GM21390 (cell line): ENCODE results near the gene ARMC9.

Experiments
- ATAC-seq: cut with Tn5 transposase; IDR thresholded peaks from one replicate; pipeline ENCODE4 v1.9.1; 2021; ENCODE audit not compliant: unreplicated experiment

Gene ARMC9

DNA sequence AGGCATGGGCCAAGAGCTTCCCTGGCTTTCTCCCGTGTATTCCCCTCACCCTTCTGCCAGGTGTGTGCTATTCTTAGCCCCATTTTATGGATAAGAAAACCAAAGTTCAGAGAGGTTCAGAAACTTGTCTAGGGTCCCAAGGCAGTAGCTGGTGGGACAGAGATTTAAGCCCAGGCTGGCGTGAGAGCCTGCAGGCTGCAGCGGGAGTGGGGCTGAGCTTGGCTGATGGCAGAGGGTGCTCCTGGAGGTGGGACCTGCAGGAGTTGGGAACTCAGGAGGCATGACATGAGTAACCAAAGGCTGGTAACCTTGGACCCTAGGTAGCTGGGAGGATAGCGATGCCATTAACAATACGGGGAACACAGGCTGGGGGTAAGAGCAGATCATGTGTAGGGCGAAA is 109.8 kb downstream of the ARMC9 start:
- no peak for ATAC-seq

DNA sequence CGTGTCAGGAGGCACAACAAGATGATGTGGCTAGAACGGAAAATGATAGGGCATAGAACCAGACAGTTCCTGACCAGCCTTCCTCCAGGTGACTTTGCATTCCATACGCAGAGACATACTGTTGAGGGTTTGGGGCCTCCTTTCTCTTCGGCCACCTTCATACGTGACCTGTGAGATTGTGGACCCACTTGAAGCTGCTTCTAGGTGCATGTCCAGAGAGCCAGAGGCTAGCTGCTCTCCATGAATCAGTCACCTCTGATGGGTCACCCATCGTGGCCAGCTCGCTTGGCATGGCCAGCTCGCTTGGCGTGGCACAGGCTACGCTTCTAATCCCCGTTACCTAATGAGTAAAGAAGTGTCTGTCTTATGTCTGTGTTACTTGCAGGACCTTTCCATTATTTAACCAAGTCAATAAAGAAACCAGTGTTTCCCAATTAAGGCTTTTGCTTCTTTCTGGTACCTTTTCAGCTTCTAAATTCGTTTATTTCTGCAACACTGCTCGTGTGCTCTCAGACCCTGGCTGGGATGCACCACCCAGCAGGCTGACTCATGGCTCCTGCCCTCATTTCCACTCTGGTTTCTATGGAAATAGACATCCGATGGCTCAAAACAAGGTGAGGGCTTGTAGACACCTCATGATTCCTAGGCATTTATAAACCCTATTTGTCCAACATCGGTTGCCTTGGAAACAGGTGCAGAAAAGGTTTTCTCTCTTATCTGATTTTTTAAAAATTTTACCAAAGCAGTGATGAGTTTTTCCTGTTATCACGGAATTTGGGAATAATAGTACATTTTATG is 110.4 kb downstream of the ARMC9 start:
- ATAC-seq: no peak

DNA sequence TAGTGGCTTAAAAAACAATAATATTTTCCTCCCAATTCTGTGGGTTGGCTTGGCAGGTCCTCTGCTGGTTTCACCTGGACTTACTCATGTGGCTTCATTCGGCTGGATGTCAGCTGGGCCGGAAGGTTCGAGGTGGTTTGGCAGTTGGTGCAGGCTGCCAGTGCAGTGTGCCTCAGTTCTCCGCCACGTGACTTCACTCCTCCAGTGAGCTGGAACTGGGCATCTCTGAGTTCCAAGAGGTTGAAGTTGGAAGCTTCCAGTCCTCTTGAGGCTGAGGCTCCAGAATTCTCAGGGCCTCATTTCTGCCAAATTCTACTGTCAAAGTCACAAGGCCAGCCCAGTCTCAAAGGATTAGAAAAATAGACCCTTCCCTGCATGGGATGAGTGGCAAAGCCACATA is 113.6 kb downstream of the ARMC9 start:
- no peak for ATAC-seq

DNA sequence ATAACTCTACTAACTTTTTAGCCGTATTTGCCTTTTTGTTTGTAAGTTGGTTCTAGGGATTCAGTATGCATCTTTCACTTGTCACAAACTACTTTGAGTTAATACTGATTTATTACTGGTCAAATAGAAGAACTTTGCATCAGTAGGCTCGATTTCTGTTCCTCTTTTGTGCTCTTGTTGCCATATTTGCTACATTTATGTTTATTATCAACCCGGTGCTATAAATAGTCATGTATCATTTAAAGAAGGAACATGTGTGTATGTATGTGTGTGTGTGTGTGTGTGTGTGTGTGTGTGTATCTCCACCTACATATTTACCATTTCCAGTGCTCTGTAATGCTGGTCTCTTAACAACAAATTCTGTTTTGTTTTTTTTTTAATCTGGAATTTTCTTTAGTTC is 117.5 kb downstream of the ARMC9 start:
- no peak for ATAC-seq

DNA sequence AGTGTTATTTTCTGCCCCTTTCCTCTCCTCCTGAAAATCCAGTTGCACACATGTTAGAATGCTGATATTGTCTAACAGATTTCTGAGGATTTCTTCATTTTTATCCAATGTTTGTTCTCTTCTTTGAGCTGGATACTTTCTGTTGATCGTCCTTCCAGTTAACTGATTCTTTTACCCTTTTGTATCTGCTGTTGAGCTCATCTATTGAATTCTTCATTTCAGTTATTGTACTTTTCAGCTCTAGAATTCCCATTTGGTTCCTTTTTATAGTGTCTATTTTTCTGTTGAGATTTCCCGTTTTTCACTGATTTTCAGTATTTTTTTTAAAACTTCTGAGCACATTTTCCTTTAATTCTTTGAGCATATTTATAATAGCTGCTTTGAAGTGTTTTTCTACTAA is 119.1 kb downstream of the ARMC9 start:
- ATAC-seq: no peak

DNA sequence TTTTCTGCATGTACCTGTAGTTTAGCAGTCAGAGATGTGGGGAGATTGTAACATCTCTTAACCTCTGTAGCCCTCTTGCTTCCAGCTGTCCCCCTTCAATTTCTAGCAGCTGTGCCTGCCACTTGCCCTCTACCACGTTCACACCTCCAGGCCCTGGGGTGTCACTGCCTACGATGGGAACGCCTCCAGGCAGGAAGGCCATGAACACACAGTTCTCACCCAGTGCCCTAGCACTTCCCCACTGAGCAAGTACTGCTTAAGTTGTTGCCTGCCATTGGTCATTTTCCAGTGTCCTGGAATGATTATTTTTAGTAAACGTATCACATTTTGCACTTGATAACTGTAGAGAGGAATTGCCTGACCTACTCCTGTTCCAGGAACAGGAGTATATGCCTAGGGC is 120.0 kb downstream of the ARMC9 start:
- ATAC-seq: no peak

DNA sequence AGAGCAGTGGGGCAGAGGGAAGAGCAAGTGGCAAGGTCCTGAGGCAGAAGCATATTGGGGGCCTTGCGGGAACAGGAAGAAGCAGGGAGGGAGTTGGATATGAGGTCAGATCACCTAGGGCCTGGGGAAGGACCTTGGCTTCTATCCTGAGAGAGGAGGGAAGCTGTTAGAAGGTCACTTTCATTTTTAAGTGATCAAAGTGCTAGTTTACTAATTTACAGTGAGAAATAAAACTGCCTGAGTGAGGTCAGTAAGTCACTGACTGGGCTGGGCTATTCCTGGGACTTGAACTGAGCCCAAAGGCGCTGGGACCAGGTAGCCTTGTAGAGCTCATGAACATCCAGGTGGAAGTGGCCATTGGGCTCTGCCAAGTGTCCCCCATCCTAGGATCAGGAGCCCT is 120.5 kb downstream of the ARMC9 start:
- ATAC-seq: no peak

DNA sequence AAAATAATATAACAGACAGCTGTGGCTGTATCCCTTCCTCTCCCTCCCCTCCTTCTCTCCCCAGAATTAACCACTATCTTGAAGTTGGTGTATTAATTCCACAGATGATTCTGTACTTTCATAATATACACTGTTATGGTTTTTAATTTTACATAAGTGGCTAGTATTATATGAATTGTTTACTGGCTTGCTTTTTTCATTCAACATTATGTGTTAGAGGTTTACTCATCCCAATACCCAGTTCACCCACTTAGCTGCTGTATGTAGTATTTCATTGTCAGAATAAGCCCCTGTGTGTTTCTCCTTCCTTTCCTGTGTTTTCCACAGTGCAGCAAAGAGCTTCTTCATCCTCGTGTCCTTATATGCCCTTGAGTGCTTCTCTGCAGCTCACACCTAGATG is 121.4 kb downstream of the ARMC9 start:
- no peak for ATAC-seq

DNA sequence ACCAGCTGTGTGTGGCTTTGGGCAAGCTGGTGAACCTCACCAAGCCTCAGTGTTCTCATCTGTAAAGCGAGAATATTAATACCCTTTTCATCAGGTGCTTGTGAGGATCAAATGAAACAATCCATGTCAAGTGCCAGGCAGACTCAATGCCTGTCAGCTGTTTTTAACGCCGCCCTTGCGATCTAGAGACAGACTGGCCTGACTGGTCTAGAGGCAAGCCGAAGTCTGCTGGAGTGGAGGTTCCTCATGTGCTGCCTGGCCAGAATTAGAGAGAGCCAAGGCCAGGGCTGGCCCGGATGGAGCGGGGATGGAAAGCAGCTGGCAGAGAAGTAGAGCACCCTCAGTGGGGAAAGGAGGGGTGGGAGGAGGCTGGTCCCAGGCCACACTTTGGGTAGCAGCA is 122.6 kb downstream of the ARMC9 start:
- no peak for ATAC-seq

DNA sequence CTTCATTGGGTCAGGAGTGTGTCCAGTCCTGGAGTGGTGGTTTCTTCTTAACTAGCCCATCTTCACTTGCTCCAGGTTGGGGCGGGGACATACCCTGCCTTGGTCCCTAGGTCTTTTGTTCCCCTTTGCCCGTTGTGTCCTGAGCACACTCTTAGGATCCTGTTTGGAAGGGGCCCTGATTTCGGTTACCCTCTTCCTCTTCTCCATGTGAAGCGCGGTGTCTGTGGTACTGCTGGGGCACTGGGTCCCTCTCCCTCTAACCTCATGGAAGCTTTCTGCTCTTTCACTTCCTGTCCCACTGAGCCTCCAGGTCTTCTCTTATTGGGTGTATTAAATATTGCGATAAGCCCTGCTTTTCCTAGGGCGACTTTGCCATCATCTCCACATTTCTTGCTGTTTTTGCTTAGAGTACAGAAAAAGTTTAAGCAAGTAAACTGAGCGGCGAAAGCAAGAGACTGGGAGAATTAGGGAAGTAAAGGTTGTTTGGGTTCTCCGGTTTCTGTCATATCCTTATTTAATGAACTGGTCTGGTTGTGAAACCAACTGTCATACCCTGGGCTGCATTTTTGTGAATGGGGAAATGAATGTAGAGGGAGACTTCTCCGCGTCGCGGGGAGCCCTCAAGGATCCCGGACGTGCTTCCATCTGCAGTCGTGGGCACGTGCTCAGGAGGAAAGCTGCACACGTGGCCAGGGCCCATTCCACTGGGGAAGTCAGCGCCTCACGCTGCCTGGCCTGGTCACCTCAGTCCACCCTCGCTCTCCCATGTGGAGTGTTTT is 123.3 kb downstream of the ARMC9 start:
- ATAC-seq: no peak

DNA sequence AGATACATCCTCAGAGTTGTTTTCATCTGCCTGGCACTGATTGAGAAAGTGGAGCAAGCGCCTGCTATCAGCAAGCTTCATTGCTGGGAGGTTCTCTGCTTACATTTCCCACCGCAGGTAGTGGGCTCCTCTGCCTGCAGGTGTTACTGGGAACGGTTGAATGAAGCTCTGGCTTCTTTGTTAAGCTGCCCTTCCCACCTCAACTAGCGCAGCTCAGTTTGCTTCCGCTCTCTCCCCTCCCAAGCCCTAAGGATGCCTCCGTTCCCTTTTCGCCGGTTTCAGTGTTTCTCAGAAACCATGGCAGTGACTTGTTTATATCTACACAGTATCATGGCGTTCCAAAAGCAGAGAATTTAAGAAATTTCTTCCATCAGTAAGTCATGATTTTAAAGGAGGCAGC is 124.9 kb downstream of the ARMC9 start:
- ATAC-seq: no peak

DNA sequence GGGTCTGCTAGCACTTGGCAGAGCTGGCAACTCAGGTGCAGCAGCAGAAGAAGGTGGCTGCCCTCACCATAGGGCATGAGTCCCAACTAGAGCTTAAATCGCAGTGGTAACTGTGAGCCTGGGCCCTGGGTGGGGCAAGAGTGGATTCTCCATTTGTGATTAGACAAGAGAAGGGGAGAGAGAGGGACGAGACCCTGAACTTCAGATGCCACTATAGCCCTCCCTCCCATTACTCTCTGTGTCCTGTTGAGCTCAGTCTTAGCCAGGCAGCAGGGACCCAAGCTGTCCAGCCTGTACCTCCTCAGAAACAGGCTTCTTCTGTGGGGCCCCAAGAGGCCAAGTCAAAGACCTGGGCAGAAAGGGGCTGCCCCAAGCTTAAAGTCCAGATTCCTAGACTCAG is 127.4 kb downstream of the ARMC9 start:
- no peak for ATAC-seq

DNA sequence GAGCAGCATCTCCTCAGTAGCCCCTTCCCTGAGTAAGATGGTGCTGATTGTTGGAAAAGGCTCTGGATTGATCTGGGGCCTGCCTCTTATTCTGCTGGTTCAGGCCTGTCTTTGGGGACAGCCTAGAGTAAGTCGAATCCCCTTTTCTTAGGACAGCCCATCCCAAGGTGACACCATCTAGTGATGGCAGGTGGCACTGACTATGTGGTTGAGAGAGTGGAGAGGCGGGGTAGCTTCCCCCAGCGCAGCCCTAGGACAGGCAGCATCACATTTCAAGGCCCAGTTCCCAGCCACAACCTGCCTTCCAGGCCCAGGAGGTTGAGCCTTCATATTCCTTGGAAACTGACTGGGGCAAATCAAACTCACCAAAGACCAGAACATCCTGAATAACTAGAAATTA is 128.0 kb downstream of the ARMC9 start:
- no peak for ATAC-seq

DNA sequence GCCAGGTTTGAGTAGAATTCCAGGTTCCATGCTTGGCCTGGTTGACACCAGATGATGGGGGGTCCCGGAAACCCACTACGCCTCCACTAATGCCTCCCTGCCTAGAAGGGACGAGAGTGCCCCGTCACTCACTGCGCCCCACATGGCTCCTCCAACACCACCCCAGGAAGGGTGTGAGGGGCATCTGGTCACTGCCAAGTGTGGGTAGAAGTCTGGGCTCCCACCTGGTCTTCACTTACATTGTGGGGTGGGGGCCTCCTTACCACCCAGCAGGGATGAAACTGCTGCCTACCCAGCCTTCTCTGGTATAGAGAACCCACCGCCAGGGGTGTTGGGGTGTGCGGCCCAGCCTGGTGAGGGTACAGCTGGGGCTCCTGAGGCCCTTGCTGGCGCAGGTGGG is 131.9 kb downstream of the ARMC9 start:
- no peak for ATAC-seq

DNA sequence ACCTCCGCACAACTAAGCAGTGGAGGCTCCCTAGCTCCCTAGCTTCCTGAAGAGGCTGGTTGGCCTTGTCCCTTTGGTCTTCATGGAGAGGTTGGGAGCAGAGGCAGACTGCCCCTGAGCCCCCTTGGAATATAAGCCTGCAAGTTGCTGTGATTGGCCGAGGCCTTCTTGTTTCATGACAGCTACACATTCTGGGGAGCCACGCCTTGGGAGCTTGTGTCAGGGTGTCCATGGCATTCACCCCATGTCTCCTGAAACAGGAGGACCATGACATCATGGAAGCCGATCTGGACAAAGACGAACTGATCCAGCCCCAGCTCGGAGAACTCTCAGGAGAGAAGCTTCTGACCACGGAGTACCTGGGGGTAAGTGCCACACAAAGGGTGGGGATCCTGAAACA is 133.1 kb downstream of the ARMC9 start:
- ATAC-seq: no peak

DNA sequence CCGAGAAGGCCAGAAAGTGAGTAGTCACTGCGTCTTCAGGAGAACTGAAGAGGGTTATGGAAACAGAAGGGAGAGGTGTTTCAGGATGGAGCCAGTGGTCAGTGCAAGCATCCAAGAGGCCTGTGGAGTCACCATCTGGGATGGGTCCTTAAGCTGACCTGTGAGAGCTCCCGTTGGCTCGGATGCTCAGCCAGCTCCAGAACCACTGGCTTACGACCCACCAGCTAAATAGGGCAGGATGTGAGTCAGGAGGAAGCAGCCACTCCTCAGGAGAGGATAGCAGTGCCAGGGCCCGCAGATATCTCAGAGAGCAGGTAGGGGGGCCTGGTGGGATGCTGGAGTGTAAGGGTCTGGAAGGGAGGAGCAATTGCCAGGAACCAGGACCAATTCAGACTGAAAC is 134.0 kb downstream of the ARMC9 start:
- ATAC-seq: no peak

DNA sequence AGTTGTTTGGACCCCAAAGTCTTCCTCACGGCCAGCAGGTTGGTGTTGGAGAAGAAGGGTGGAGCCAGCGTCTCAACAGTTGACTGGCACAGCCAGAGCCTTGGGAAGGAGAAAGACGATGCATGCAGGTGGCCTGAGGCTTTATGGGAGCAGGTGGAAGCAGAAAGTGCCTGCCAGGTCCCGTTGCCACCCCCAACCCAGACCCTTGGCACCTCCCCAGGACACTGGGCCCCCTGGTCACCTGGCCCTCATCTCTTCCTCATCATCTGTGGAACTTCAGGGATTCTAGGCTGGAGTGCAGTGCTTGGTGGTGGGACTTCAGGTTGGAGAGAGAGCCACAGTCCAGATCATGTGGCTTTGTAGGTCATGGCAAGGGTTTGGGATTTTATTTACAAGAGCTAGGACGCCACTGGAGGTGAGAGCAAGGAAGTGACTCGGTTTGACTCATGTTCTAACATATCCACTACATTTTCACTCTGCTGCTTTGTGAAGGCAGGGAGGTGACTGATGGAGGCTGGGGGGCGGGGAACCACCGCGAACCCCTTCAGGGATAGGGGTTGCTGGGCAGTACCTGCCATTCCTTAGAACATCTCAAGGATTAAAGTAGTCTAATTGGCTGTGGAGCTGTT is 134.6 kb downstream of the ARMC9 start:
- no peak for ATAC-seq

DNA sequence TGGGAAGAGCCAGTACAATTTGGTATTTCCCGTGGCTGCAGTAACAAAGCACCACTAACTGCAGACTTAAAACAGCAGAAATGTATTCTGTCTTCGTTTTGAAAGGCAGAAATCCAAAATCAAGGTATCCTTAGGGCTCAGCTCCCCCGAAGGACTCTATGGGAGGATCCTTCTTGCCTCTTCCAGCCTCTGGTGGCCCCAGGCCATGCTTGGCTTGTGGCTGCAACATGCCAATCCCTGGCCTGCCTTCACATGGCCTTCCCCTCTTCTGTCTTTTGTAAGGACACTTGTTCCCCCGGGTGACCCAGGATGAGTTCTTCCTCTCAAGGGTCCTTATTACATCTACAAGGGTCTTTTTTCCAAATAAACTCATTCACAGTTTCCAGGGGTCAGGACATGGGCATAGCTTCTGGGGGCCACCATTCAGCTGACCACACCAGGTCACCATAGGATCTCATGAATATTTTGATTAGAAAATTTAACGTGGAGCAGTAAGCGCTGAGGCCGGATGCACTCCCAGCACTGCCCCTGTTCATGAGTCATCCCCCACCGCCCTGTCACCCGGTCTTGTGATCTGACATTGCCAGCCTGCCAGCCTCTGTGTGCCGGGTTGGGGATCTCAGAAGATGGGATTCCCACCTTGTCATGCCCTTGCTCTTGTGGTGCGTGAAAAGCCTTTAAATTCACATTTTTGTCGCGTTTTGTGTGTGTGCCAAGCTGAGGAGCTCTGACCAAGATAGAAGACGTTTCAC is 135.9 kb downstream of the ARMC9 start:
- ATAC-seq: no peak

DNA sequence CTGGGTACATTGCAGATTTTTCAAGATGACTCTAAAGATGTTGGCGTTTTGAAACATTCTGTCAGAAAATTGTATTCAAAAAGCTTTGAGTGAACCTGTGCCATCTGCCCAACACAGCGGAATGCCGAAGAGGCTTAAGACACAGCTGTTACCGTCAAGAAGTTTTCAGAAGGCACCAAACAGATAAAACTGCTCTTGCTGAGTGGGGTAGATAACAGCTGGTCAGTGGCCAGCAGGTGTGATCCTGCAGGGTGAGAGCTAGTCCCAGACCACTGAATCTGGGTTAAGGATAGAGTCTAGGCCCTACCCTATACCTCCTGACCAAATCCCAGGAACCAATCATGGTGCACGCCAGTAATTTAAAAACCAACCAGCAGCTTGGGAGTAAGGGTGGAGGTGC is 136.6 kb downstream of the ARMC9 start:
- ATAC-seq: no peak

DNA sequence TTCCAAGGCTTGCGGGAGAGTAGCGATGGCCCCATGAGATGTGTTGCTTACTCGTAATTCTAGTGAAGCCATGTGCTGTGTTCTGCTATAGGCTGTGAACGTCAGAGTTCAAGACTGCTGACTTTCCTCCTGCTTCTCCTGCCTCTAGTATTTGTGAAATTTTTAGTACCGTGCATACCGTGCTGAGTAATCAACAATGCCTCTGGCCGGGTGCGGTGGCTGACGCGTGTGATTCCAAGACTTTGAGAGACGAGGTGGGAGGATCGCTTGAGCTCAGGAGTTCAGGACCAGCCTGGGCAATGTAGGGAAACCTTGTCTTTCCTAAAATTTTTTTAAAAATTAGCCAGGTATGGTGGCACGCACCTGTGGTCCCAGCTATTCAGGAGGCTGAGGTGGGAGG is 137.2 kb downstream of the ARMC9 start:
- ATAC-seq: no peak

DNA sequence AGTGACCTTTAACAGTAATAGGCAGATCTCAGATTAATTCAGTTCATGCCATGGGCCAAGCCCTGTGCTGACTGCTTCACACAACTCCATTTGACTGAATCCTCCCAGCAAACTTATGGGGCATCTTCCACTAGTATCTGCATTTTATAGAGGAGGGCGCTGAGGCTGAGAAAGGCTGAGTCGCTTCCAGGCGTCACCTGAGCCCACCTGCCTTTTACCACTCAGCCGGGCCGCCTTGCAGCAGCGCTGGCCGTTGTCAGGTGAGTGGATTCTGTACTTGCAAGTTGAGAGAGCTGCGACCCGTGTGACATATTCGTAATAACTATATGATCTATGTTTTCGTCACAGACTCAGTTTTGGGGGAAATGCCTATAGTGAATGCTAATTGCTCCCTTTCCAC is 137.8 kb downstream of the ARMC9 start:
- ATAC-seq: no peak
